Endometrium (tissue), 2 donors: ENCODE data around the gene CTIF.

Experiments used
- FAIRE-seq: peaks from 2 replicates; lab custom pipeline; 2012; peaks lifted over from hg19 to GRCh38; lab: Jason Lieb, UNC
- donor health status: control.
- donor health status: control.

The CTIF gene

DNA sequence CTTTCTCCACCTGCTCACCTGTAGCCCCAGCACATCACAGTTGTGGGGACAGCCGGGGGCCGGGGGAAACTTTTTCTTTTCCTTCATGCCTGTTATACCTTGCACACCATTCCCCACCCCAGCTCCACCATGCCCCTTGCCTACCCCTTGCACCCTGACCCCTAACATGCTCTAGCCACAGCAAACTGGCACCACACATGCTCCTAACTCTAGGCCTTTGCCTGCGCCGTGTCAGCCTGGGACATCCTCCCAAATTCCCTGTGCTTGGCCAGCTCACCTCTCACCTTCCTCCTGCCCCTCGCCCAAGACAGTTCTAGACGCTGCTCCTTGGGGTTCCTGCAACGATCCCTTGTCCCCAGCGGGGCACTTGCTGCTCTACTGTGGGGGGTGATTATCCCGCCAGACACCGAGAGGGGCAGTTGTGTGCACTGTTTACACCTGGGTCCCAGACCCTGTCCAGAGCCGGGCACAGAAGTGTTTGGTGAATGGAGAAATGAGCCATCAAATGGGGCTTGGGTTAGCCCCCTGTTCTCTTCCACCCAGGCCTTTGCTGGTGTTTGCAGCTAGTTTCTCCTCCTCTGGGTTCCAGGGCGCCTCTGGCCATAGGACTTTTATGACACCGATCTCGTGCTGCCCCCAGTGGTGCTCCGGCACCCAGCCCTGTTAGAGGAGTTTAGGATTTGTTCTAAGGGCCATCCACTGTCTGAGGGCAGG is 129.8 kb downstream of the CTIF start:
- no peak for FAIRE-seq

DNA sequence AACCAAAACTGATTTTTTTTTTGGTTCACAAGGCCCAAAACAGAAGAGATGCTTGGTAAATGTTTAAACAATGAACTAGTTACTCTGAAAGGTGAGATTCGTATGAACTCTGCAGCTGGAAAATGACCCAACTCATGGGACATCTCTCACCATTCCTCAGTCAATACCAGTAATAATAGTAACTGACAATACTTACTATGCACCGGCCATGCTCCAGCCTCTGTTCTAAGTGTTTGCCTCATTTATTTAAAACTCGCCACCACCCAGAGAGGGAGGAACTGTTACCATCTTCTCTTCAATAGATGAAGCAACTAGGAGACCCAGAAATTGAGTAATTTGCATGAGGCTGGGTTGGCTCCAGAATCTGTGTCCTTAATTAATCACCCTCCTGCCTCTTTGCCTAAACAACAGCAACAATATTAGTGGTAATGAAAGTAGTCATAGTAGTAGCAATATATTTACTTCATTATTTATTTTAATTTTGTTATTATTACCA is 130.4 kb downstream of the CTIF start:
- no peak for FAIRE-seq

DNA sequence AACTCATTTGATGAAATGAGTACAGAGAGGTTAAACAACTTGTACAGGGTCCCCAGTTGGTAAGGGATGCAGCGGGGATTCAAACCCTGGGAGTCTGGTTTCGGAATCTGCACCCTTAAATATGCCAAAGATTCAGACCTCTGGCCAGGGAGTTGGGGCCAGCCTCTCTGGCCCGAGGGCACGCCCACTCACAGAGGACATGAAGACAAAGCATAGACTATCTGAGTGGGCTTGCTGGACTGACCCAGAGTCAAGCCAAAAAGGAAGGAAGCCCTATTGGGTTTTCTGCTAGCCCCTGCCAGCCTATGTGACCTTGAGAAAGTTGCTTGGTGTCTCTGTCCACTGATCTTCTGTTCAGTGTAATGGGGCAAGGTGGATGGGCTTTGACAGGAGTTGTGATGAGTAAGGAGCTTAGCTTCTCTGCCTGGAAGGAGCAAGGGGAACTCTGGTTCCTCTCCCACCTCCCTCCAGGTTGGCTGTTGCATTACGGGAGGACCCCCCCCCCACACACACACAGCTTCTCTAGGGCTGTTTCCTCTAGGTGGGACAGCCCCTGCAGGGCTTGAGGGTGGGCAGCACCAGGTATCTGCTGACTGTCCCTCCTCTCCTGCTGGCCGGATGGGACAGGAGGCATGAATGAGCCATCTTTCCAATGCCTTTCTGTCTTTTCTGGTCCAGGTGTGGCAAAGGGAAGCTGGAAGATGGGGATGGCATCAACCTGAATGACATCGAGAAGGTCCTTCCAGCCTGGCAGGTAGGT is 131.3 kb downstream of the CTIF start:
- no peak for FAIRE-seq

DNA sequence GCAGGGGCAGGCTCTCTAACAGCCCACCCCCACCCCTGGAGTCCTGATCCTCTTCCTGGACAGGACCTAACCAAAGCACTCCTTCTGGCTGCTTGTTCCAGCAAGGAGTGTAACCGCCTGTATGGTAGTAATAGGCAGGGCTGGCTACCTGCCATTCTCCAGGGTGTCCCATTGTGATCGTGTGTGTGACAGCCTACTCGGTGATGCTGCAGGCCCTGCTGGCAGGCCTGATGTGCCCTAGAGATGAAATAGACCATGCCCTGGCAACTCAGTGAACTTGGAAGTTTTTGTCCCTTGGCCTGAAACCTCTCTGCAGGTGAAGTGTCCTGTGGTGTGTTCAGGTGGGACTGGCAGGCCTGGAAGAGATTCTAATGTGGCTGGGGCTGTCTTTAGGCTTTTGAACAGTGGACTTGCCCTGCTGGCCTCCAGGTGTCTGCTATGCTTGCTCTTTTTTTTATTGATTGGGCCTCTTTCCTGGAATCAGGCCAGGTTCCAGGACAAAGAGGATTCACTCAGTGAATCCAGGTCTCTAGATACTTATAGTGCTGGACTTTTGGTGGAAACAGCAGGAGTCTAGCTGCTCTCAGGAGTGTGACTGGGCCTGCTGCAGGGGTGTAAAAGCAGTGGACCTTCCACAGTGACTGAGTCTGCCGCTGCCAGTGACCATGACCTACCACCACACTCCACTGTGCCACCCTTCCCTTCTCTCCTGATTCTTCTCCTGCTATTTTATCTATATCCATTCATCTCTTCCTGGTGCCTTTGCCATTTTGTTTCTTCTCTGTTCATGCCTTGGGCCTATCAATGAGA is 132.1 kb downstream of the CTIF start:
- no peak for FAIRE-seq

DNA sequence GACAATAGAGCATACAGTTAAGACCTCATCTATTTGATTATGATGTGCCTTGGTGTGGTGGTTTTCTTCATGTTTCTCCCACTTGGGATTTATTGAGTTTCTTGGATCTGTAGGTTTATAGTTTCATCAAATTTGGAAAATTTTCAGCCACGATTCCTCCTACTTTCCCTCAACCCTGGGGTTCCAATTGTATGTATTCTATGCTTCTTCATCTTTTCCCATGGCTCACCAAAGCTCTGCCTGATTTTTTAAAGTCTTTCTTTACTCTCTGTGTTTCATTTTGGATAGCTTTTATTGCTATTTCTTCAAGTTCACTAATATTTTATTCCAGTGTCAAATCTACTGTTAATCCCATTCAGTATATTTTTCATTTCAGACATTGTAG is 132.7 kb downstream of the CTIF start:
- no peak for FAIRE-seq

DNA sequence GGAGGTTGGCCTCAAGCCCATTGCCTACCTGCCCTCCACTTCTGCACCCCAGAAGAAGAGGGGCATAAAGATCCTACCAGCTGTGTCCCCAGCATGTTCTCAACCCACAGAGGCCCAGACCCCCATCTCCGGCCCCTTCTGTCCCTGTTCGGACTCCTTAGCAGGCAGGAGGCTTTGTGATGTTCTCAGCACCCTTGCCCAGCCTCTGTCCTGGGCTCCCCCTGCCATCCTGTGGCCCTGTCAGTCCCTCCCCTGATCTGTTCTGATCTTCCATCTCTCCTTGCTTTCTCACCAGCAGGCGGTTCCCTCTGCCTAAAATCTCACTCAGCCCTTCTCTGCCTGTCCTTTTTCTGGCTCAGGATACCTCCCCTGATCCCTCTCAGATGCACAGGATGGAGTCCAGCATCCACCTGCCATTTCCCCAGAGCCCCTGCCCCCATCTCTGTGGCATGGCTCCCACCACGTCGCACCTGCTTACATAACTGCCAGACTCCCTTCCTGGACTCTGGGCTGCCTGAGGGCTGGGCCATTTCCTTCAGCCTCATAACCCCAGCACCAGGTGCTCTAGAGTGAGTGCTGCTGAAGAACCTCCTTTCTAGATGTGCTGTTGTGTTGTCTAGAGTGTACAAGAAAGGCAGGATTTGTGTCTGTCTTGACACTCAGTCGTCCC is 134.0 kb downstream of the CTIF start:
- no peak for FAIRE-seq

DNA sequence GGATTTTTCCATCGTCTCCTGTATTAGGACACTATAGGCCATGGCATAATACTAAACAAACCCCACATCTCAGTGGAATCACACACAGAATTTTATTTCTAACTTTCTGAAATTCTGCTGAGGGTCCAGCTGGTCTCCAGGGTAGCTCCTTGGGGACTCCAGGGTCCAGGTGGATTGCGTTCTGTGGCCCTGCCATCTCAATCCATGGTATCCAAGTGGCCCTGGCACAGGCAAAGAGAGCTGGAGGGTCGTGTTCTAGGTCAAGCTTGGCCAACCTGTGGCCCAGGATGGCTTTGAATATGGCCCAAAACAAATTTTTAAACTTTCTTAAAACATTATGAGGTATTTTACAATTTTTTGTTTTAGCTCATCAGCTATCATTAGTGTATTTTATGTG is 134.6 kb downstream of the CTIF start:
- FAIRE-seq, result no peak

DNA sequence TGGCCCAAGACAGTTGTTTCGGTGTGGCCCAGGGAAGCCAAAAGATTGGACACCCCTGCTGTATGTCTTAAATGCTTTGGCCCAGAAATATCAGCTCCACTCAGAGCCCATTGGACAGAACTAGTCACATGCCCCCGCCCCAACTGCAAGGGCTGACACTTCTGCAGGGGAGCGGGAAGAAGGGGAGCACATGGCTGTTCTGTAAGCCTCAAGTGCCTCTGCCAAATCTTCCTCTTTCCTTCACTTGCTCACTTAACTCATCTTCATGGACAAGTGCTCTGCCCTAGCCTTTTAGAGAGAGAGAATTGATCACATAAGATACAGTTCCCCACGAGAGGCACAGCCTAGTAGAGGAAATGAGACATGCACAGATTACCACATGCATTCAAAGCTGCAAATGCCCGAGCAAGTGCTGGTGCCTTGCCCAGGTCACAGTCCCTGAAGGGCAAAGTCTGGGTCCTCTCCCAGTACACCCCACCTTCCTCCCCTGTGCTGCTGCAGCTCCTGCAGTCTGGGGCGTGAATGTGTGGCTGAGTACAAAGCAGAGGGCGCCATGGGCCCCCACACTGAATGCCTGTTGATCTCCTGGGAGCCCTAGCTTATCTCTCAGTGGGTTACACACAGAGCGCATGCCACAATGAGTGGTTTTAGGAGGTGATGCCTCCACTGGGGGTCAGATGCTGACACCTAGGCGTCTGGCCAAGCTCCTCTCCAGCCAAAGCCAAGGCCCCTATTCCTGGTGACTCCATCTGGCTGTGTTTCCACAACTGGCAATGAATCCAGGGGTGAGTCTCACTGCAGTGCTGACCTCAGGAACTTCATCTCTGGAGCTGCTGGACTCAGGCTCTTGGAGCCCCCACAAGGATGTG is 135.3 kb downstream of the CTIF start:
- no peak for FAIRE-seq

DNA sequence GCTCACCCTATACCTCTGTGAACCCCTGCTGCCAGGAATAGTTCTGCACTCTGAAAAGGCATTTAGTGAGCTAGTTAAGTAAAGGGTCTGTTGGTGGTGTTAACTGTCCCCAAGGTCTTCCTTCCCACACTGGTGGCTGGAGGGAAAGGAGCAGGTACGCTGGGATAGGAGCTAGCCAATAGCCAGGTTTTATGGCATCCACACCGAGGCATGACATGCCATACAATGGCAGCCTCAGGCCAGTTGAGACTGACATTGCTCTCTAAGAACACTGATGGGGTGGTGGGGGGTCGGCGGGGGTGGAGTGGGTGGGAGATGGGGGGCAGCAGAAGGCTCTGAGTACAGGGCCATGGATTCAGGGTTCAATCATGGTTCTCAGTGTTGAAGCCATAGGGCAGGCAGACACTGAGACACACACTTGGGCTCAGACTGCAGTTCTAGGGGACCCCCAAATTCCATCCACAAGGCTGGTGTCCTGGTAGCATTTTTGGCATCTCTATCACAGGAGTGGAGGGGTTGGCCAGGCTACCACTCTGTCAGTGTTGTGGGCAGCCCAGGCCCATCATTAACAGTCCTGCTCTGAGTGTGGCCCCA is 136.0 kb downstream of the CTIF start:
- no peak for FAIRE-seq

DNA sequence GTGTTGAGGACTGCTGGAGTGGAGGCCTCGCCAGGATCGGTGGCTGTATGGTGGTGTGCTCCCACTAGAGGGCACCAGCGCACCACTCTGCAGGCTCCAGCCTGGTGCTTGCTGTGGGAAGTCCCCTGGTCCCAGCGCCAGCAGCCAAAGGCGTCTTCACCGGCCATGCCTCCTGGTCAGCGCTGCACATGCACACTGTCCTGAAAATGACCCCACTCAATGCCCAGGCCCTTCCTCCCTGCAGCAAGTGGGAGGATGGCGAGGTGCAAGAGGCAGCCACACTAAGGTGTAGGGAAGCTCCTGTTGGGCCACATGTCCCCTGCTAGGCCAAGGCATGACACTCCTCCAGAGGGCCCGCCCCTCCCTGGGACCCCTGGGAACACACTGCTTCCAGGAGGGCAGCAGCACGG is 136.5 kb downstream of the CTIF start:
- FAIRE-seq, result no peak

DNA sequence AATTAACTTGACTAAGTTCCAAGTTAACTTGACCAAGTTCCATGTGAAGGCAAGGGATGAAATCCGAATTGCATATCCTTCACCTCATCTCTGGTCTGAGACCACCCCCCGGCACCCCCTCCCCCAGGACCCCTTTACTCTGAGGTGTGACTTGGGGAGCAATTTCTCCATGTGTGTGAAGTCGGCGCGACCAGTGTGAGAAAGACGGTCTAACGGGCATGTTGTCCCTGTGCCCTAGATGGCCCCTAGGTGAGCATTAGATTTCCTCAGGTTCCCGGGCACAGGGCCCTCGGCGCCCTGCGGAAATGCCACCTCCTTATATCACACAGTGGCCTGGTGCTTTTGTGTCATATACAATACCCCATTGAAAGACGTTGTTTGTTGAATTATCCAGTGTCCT is 137.1 kb downstream of the CTIF start:
- FAIRE-seq, result no peak

DNA sequence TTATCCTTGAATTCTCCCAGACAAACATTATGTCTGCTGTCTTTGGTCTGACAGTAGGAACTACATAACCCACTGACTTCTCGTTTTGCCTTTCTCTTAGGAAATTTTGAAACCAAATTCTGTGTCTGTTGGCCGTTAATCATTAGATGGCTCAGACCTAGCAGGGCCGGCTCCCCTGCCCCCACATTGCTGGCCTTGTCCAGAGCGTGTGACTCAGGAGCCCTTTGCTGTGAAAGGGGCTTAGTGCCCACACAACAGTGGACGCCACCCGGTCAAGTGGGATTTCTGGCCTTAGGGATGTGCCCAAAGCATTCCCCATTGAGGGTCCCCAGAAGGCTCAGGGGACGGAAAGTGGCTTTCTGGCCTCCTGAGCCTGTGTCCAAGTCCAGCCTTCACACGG is 137.5 kb downstream of the CTIF start:
- no peak for FAIRE-seq

DNA sequence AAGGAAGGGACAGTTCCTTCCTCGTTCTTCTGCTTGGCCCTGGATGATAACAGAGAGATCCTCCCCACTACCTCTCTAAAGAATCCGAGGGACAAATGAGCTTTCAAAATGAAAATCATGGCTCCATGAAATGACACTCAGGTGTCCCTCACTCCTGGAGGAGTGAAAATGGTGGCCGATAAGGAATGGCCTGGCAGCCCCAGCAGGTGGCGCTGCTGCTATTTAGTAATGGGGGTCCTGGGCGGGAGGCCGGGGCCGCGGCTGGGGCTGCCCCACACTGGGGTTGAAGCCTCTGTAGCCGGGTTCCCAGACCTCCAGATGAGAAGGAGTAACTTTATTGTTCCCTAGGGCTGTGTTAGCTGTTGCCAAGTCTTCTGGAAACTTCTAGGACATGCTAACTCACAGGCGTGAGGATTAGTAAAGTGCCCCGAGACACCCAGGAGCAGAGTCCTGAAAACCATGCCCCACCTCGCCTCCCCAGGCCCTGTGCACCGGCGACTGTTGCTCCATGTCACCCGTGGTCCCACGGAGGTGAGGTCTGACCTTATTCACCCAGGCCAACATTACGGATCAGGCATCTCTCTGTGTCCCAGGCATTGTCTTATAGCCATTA is 138.0 kb downstream of the CTIF start:
- FAIRE-seq, result no peak

DNA sequence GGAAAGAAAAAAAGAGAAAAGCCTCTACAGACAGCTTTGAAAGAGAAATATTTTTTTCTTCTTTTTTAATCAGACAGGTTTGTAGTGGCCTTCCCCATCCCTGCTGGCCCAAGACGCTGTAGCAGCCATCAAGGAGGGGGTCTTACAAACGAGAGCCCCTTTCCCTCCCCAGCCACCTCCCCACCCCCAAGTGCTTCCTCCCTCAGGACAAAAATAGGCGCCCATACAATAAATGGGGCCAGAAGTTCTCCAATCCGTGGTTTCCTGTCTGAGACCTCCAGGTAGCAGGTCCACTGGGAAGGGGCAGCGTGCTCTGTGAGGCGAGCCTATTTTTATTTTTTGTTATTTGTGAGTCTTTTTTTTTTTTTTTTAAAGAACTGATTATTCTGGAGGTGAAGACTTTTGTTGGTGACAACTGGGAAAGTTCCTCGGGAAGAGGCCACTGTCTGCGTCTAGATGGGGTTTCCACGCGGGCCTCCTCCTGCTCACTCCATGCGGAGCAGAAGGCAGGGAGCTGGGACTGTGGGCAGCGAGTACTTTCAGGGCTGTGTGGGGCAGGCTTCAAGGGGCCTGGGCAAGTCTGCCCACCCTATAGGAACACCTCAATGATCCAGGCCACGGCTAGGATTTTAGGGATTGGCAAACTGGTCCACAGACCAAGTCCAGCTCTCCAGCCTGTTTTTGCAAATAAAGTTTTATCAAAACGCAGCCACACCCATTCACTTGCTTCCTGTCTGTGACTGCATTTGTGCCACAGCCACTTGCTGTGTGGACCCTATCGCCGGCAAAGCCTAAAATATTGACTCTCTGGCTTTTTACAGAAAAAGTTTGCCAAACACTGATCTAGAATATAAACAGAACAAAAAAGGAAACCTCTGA is 139.6 kb downstream of the CTIF start:
- no peak for FAIRE-seq

DNA sequence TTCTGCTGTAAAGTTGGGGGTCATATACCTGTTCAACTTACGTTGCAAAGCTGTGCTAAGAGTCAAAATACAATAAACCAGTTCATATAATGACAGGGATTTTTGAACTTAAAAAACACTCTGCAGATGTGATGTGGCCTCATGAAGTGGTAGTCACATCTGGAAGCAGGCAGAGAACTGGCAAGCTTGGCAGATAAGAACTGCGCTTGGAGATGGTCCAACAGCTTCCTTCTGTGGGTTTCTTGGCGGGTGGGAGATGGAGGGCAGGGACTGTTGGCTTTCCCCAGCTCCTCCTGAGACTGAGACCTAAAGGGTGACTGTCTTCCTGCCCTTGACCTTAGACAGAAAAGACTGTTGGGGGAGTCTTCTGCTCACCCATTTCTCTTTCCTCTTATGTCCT is 140.4 kb downstream of the CTIF start:
- no peak for FAIRE-seq

DNA sequence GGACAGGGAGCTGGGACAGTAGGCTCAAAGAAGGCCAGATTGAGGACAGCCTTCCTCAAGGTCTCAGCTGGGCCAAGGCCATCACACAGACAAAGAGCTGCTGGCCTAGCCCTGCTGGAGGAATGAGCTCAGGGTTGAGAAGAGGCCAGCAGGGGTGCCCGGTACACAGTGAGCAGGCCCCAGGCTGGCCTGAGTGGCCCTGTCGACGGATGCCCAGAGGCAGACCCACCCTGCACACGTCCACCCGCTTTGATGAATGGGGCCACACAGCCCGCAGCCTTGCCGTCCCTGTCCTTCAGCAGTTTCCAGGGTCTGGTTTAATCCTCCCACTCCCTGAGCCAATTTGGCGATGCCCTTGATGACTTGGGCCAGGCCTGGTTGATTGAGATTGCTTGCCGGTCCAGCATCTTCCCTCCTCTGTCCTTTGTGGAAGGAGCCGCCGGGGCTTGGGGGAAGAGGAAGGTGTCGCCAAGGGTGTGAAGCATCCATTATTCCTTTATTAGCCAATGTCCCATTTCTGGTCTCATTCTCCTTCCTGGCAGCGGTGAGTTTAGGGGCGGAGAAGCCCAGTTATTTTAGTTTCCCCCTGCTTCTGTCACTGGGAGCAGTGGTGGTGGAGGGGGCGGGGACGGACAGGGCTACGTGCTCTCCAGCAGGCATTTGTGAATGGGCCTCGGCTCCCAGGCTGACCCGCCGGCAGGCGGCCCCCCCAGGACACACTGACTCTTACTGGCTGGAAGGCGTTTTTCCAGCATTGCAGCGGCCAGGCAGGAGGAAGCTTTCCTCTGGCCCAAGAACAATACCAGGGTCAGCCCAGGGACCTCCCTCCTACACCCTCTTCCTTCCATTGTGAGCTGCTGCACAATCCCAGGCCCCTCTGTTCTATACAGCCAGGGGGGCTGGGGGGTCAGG is 141.8 kb downstream of the CTIF start:
- no peak for FAIRE-seq

DNA sequence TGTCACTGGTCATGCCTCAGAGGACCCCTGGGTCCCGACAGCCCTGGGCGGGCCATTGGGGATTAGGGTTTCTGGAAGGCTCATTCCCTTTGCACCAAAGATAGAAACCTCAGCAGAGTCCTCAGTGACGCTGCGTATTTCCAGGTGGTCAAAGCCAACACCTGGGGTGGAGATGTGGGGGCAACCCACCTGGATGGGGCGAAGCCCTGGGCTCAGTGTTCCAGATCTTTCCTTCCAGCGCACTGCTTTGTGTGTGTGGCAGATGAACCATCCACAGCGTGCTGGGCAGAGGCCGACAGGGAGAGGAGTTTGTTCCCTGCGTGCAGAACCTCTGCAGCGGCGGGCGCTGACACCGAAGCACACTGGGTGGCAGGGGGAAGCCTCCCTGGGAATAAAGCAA is 143.9 kb downstream of the CTIF start:
- FAIRE-seq, result no peak

DNA sequence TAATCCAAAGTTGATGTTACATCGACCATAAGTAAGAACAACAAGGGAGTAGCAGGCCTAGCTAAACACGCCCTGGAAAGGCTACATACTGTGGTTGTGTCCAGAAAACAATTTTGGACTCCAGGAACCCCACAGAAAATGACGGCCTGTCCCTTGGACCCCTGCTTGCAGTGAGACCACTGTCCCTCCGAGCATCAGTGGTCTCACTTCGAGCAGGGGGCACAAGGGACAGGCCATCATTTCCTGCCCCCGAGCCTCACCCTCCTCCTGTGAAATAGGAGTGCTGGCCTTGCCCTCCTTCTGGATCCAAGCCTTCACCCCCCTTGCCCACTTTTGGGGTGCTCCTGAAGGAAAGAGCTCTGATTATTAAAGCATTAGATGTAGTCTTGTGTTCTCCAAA is 144.4 kb downstream of the CTIF start:
- FAIRE-seq, result no peak
